Stimulated activated CD4-positive, alpha-beta T cell treated with anti-CD3 and anti-CD28 coated beads, TNF-alpha, amount 100 ng/mL, for 1 hour (primary cell): Measurements from ENCODE around the gene NPY4R.
"Not testable (repeated sequence)": the region's sequence is repeated elsewhere in the genome, so short reads cannot be mapped to it uniquely, and the experiment has no call there.

Experiments
- DNase-seq, 3 donors: peaks; one replicate each; pipeline ENCODE4 v3.0.0-alpha.2; 2020; ENCODE audit warnings: low read depth in 3 of 3, low spot score in 1 of 3

NPY4R gene, protein sequence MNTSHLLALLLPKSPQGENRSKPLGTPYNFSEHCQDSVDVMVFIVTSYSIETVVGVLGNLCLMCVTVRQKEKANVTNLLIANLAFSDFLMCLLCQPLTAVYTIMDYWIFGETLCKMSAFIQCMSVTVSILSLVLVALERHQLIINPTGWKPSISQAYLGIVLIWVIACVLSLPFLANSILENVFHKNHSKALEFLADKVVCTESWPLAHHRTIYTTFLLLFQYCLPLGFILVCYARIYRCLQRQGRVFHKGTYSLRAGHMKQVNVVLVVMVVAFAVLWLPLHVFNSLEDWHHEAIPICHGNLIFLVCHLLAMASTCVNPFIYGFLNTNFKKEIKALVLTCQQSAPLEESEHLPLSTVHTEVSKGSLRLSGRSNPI

DNA sequence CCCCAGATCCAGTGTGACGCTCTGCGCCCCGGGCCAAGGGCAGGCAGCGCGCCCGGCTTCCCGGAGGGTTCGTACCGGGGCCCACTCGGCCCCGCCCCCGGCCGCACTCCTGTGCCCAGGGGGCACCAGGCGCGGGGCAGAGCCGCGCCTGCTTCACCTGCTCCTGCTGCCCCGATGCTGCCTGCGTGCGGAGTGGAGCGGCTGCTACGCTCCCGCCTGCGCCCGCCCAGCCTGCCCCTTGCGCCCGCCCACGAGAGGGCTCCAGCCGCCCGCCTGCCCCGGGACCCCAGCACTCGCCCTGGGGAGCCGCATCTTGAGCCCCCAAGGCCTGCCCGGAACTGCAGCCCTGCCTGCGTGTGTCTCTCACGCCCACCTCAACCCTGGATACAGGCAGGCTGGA, at the start of gene NPY4R:
Gene NPY4R, minus strand, starts transcription at position 194 of the 400 bp plus-strand sequence. CDS start 3,323 bp downstream, outside the sequence.
- DNase-seq = not testable (repeated sequence)

GRCh38 chr10:46515366-46515765, 49.6 kb upstream of the NPY4R start:
- DNase-seq = no peak

DNA sequence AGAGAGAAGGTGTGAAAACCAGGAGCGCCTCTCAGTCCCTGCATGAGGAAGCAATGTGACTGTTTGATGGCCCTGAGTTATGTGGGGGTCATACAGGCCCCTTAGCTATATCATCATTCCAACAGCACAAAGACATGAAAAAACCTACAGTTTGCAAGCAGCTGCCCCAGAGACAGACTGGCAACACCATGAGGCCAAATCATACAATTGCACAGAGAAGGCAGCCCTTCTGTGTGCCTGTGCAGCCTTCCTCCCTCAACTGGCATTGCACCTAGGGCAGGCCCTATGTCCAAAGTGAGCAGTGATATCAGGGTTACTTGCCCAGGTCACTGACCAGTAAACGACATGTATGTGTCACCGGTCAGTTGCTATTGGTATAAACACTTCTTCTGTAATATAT, 49.1 kb upstream of the NPY4R start:
- DNase-seq = no peak

DNA sequence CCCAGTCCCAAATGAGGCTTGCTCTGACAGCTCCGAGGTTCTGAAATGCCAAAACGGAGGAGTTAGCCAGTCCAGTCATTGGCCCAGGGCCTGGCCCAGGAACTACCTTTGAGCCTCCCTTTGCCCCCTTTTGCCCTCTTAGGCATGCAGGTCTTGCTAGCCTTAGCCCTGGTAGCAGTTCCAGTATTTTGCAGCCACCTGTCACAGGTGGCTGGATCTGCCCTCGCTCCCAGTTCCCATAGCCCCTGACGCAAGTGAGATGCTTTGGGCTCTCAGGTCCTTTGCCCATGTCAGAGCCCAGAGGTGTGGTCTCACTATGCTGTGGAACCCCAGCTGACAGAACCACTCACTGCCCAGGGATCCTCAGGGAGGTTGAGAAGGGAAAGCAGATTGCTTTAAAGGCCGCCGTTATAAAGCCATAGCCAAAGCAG, 48.7 kb upstream of the NPY4R start:
- DNase-seq = no peak

- not testable (repeated sequence) for DNase-seq
Measured at GRCh38 chr10:46513333-46513732, 47.6 kb upstream of the NPY4R start.

- not testable (repeated sequence) for DNase-seq
Measured at GRCh38 chr10:46512725-46513124, 47.0 kb upstream of the NPY4R start.

GRCh38 chr10:46512002-46512401, 46.2 kb upstream of the NPY4R start:
- not testable (repeated sequence) for DNase-seq

GRCh38 chr10:46499990-46500389, 34.2 kb upstream of the NPY4R start:
- not testable (repeated sequence) for DNase-seq

DNA sequence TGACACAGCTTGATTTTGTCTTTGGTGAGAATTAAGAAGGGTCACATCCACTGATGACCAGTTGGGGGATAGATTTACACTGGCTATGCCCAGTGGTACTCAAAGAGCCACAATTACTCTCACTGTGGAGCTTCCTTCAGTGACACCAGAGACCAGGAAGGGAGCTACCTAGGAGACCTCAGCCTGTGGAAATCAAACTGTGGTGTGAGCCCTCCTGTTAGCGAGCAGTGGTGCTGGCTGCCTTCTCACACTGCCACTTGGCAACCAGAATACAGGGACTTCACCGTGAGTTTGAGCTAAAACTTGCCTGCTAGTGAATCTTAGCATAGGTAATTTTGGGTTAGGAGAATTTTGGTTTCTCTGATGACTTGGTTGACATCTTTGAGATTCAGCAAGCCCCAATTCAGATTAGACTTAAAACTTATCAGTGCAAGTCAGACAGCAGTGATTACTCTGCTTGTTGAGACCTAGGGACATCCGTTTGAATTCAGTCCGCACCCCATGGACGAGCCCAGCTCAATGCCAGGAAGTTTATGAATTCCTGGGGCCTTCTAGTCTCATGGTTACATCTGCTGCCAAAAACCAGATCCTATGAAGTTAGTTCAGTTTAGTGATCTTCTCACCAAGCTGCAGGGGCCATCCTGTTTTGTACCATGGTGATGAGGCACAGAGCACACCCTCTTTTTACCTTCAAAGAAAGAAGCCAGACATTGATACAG, 33.4 kb upstream of the NPY4R start:
- not testable (repeated sequence) for DNase-seq

GRCh38 chr10:46497878-46498277, 32.1 kb upstream of the NPY4R start:
- DNase-seq = not testable (repeated sequence)

- DNase-seq = not testable (repeated sequence)
Measured at GRCh38 chr10:46497401-46497800, 31.6 kb upstream of the NPY4R start.

- not testable (repeated sequence) for DNase-seq
Measured at GRCh38 chr10:46491364-46492114, 25.8 kb upstream of the NPY4R start.

DNA sequence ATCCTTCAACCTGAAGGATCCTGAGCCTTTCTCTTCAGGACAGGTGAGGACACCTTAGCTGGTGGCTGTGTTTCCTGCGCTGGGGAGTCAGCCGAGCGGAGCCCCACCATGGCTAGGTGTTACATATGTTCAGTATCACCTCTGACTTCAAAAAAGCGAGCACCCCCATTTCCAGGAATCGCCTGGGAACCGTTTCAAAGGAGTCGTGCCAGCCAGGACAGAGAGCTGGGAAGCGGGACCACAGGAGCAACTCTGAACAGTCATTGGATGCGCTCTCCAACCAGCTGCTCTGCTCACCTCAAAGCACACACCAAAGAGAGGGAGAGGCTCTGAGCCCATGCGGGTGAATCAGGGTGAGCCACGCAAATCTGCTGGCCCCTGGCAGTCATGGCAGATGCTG, 24.5 kb upstream of the NPY4R start:
- DNase-seq = not testable (repeated sequence)

DNA sequence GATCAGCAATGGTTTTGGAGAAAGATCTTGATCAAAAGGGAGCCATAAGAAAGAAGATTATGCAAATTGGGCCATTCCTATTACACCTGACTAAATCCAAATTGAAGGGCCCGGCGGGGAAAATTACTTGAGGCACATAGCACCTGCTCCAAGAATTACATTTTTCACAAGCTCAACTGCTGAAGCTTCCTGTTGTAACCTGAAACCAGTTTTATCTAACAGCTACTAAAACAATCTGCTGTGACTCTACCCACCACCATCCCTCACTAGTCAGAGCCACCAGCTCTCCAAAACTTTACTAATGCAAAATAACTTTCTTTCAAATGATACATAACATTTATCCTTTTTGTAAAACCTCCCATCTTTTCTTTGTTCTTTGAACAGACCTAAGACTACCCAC, 20.7 kb upstream of the NPY4R start:
- DNase-seq = not testable (repeated sequence)

GRCh38 chr10:46474746-46475320, 9.1 kb upstream of the NPY4R start:
- DNase-seq = not testable (repeated sequence)

DNA sequence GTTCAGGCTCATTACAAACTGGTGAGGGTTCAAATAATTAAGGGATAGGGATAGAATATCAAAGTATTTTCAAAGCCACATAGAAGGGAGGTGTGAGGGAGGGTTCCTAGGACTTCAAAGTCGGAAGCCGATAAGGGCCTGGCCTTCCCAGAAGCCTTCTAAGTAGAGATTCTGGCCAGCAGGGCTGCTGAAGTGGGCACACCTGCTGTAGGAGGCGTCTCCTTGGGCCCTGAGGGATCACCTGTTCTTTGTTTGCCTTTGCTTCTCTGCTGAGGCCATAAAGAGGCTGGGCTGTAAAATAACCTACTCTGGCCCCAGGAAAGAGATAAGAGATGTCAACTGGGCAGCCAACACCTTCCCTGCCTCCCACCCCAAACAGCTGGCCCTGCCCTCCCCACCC, 8.0 kb upstream of the NPY4R start:
- DNase-seq = not testable (repeated sequence)

DNA sequence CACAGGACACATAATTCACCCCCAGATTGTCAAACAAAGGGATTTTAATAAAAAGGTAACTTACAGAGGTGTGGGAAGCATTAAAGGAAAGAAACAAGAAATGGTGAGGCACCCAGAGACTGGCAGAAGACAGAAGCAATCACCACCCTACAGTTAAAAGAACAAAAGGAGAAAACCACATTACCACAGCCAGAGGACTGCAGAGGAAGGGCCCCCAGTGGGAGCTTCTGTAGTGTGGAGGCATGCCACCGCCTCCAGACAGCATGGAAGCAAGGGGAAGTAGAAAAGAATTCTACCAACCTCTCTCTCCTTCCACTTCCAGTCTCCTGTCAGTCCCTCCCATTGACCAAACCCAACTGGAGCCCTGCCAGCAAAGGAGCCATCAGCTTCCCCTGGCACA, 4.4 kb upstream of the NPY4R start:
- not testable (repeated sequence) for DNase-seq

GRCh38 chr10:46468119-46468809, 2.5 kb upstream of the NPY4R start:
- not testable (repeated sequence) for DNase-seq

GRCh38 chr10:46463608-46464007, 2.1 kb downstream of the NPY4R start:
- DNase-seq = not testable (repeated sequence)

- not testable (repeated sequence) for DNase-seq
Measured at GRCh38 chr10:46462276-46462675, 3.5 kb downstream of the NPY4R start.
